SK-N-SH (cell line): Measurements from ENCODE around the gene INTU. TPM values are rescaled to one million over a fixed set of nuclear protein-coding genes. Genes with fewer than 3 reads are reported as not detected.

ENCODE experiments used
- CTCF ChIA-PET: fragments of 300-600, 350-600 bp; formaldehyde crosslinking; extraction: SDS; loops from one replicate; lab custom pipeline; 2021; lab: Yijun Ruan, JAX
- POLR2A ChIA-PET: fragments of 350-600 bp; sonication (Branson Sonifier 250); formaldehyde crosslinking; extraction: SDS; loops from one replicate; lab custom pipeline; 2020; ENCODE audit warnings: antibody characterized with exemption, inconsistent platforms; lab: Yijun Ruan, JAX
- DNase-seq: peaks from one replicate; pipeline ENCODE4 v3.0.0; 2012
- H2AFZ ChIP-seq: fragments of 200-600 bp; sonication (generic); 2 replicates; pipeline ENCODE4 v1.8.1; 2016; ENCODE audit warnings: antibody characterized with exemption, mild to moderate bottlenecking, low read depth
- H3F3A ChIP-seq: fragments of 200-600 bp; sonication (generic); replicated peaks from 2 replicates; pipeline ENCODE3; 2016; ENCODE audit warnings: antibody characterized with exemption, mild to moderate bottlenecking; ENCODE audit not compliant: insufficient read depth
- H3K27ac ChIP-seq, 2 experiments: fragments of 200-500 bp in 1 of 2; fragments of 200-600 bp in 1 of 2; sonication (Bioruptor generic) in 1 of 2; sonication (generic), shearing (Covaris generic) in 1 of 2; 2 replicates each; pipeline versions ENCODE4 v1.5.1 to v1.6.1; 2014 to 2016; ENCODE audit warnings: low read depth in 2 of 2, inconsistent platforms in 1 of 2, low read length in 1 of 2, mild to moderate bottlenecking in 1 of 2, mixed read lengths in 1 of 2
- H3K27me3 ChIP-seq: fragments of 200-600 bp; sonication (generic), shearing (Covaris generic); 2 replicates; pipeline ENCODE4 v1.6.1; 2016; ENCODE audit warnings: mixed run types; ENCODE audit not compliant: insufficient read depth
- H3K36me3 ChIP-seq, 2 experiments: fragments of 200-500 bp in 1 of 2; fragments of 200-600 bp in 1 of 2; sonication (Bioruptor generic) in 1 of 2; sonication (generic) in 1 of 2; replicated peaks in 1 of 2; 2 replicates each; pipeline versions ENCODE3 to v1.5.1; 2014 to 2016; ENCODE audit warnings: low read length in 1 of 2, mild to moderate bottlenecking in 1 of 2; ENCODE audit not compliant: insufficient read depth in 2 of 2, control insufficient read depth in 1 of 2
- H3K4me1 ChIP-seq, 2 experiments: fragments of 200-500 bp in 1 of 2; fragments of 200-600 bp in 1 of 2; sonication (Bioruptor generic) in 1 of 2; sonication (generic), shearing (Covaris generic) in 1 of 2; 2 replicates each; pipeline versions ENCODE4 v1.5.1 to v1.6.1; 2014 to 2016; ENCODE audit warnings: low read depth in 1 of 2, low read length in 1 of 2, mixed run types in 1 of 2; ENCODE audit not compliant: insufficient read depth in 2 of 2, control insufficient read depth in 1 of 2
- H3K4me2 ChIP-seq: fragments of 200-600 bp; sonication (generic), shearing (Covaris generic); 2 replicates; pipeline ENCODE4 v1.6.1; 2017; ENCODE audit warnings: mixed run types
- H3K4me3 ChIP-seq, 2 experiments: fragments of 200-500 bp in 1 of 2; fragments of 200-600 bp in 1 of 2; sonication (Bioruptor generic) in 1 of 2; sonication (generic), shearing (Covaris generic) in 1 of 2; 2 replicates each; pipeline versions ENCODE4 v1.5.1 to v1.8.1; 2014 to 2016; ENCODE audit warnings: low read depth in 2 of 2, inconsistent platforms in 1 of 2, low read length in 1 of 2, mild to moderate bottlenecking in 1 of 2, mixed read lengths in 1 of 2, moderate library complexity in 1 of 2
- H3K79me2 ChIP-seq: fragments of 200-600 bp; sonication (generic); 2 replicates; pipeline ENCODE4 v1.8.1; 2017; ENCODE audit warnings: mild to moderate bottlenecking; ENCODE audit not compliant: insufficient read depth
- H3K9ac ChIP-seq: fragments of 200-600 bp; sonication (generic); 2 replicates; pipeline ENCODE4 v1.6.1; 2017; ENCODE audit warnings: mixed run types
- H3K9me2 ChIP-seq: fragments of 200-600 bp; sonication (generic); 2 replicates; pipeline ENCODE4 v1.6.1; 2017; ENCODE audit warnings: mixed run types
- H3K9me3 ChIP-seq: fragments of 200-600 bp; sonication (generic); 2 replicates; pipeline ENCODE4 v1.6.1; 2017; ENCODE audit warnings: mixed run types, mild to moderate bottlenecking, moderate library complexity
- H4K20me1 ChIP-seq: fragments of 200-600 bp; sonication (generic); 2 replicates; pipeline ENCODE4 v1.6.1; 2017; ENCODE audit warnings: mild to moderate bottlenecking, mixed run types; ENCODE audit not compliant: insufficient read depth
- CHD2 ChIP-seq: fragments of 150-350 bp; IDR thresholded peaks from 2 replicates; pipeline ENCODE4 v1.6.1; 2018; ENCODE audit warnings: low read length; ENCODE audit not compliant: partially characterized antibody
- CTCF ChIP-seq: fragments of 200-600 bp; sonication (generic); IDR thresholded peaks from 2 replicates; pipeline ENCODE4 v1.6.1; 2017; ENCODE audit warnings: antibody characterized with exemption, mild to moderate bottlenecking, moderate library complexity
- ELF1 ChIP-seq: IDR thresholded peaks from 2 replicates; pipeline ENCODE4 v1.4.0; 2012
- EP300 ChIP-seq, 2 experiments: IDR thresholded peaks; 2 replicates each; pipeline versions ENCODE4 v1.4.0 to v1.6.1; 2012; ENCODE audit warnings: borderline replicate concordance in 1 of 2, low read depth in 1 of 2, low read length in 1 of 2
- EZH2phosphoT487 ChIP-seq: fragments of 200-600 bp; sonication (generic); IDR thresholded peaks from 2 replicates; pipeline ENCODE4 v1.6.1; 2017; ENCODE audit warnings: low read depth, mixed run types, mild to moderate bottlenecking, antibody characterized with exemption, moderate library complexity, borderline replicate concordance
- FOSL2 ChIP-seq: IDR thresholded peaks from 2 replicates; pipeline ENCODE4 v1.4.0; 2012; ENCODE audit warnings: low read depth, mild to moderate bottlenecking, moderate library complexity, borderline replicate concordance
- FOXJ3 ChIP-seq: sonication (generic); formaldehyde crosslinking; IDR thresholded peaks from 2 replicates; pipeline ENCODE4 v1.5.1; 2020; ENCODE audit warnings: mild to moderate bottlenecking, missing genetic modification reagents
- IRF3 ChIP-seq: fragments of 150-350 bp; IDR thresholded peaks from 2 replicates; pipeline ENCODE4 v1.6.1; 2016; ENCODE audit warnings: mild to moderate bottlenecking, low read depth, low read length
- MEF2A ChIP-seq: IDR thresholded peaks from 2 replicates; pipeline ENCODE4 v1.4.0; 2012; ENCODE audit warnings: low read depth, borderline replicate concordance
- MXI1 ChIP-seq: IDR thresholded peaks from 2 replicates; pipeline ENCODE4 v1.6.1; 2012; ENCODE audit warnings: mild to moderate bottlenecking, low read depth, low read length, improper control_type of control experiment
- NRF1 ChIP-seq: IDR thresholded peaks from 2 replicates; pipeline ENCODE4 v1.6.1; 2012; ENCODE audit warnings: low read depth, mild to moderate bottlenecking, low read length
- REST ChIP-seq: IDR thresholded peaks from 2 replicates; pipeline ENCODE4 v1.6.1; 2012; ENCODE audit warnings: mild to moderate bottlenecking, low read depth, low read length, moderate library complexity
- RXRA ChIP-seq: IDR thresholded peaks from 2 replicates; pipeline ENCODE4 v1.4.0; 2012; ENCODE audit warnings: low read depth, mild to moderate bottlenecking, borderline replicate concordance
- SMC3 ChIP-seq: IDR thresholded peaks from 2 replicates; pipeline ENCODE4 v1.6.1; 2012; ENCODE audit warnings: low read depth, low read length, improper control_type of control experiment
- TAF1 ChIP-seq: IDR thresholded peaks from 2 replicates; pipeline ENCODE4 v1.6.1; 2012; ENCODE audit warnings: low read depth, mild to moderate bottlenecking, low read length, moderate library complexity, borderline replicate concordance
- YY1 ChIP-seq: IDR thresholded peaks from 2 replicates; pipeline ENCODE4 v1.4.0; 2012; ENCODE audit warnings: low read depth, mild to moderate bottlenecking
- ZBTB33 ChIP-seq: IDR thresholded peaks from 2 replicates; pipeline ENCODE4 v1.4.0; 2012; ENCODE audit warnings: low read depth, borderline replicate concordance
- WGBS: methylation state at CpG from one replicate; pipeline ENCODE4 v1.1.6; 2017; ENCODE audit warnings: low lambda C conversion rate; 5-methylcytosine and 5-hydroxymethylcytosine counted together
- polyA plus RNA-seq, 3 experiments: library from polyadenylated mRNA; depleted of rRNA; stranded (reverse); fragments of >200 nt; gene quantifications; 2 replicates each; pipeline ENCODE4 v1.2.3, GENCODE V29; 2012
- TF ChIP-seq, protein P1 (sequence below): IDR thresholded peaks from 2 replicates; pipeline ENCODE4; 2012
- TF ChIP-seq, protein P2 (sequence below): IDR thresholded peaks from 2 replicates; pipeline ENCODE4 v1.4.0; 2012; ENCODE audit warnings: low read depth, borderline replicate concordance
- TF ChIP-seq, protein P3 (sequence below): IDR thresholded peaks from 2 replicates; pipeline ENCODE4 v1.4.0; 2012; ENCODE audit warnings: low read depth

INTU gene
- polyA plus RNA-seq, 1 of the 3 experiments (the other 2 are of a cell fraction), result 3.3 TPM

- Histone ChIP-seq H3K9ac (no peak overlapping the region), H3K27me3 (no peaks in the 10 kb centered on the region), H2AFZ (no peak overlapping the region), H3K9me3 (no peaks in the 10 kb centered on the region), H3K27ac (no peak overlapping the region), H4K20me1 (no peaks in the 10 kb centered on the region), H3K9me2 (no peaks in the 10 kb centered on the region), H3K36me3 (no peaks in the 10 kb centered on the region), H3K79me2 (no peaks in the 10 kb centered on the region), H3F3A (peaks cover 6% of the 10 kb centered on the region), H3K4me2 (no peak overlapping the region), H3K4me3 (no peak overlapping the region), H3K4me1 (no peaks in the 10 kb centered on the region; a peak in 2 of 4 replicates)
- 100% methylated on average over 4 of the region's 4 CpGs for WGBS
- CTCF ChIA-PET, result interaction anchor here (1.3 kb wide), 1 partner anchor 43 kb away, joined by 4 read pairs; no protein-coding TSS in a partner anchor
- no peak for TF ChIP-seq NRF1
- no peak for TF ChIP-seq EZH2phosphoT487
- TF ChIP-seq CTCF, result no peak
- no peak for TF ChIP-seq EP300 (IDR thresholded peaks at IDR 0.05; ENCODE audit: borderline replicate concordance in 1 of 2, low read depth in 1 of 2, low read length in 1 of 2)
- TF ChIP-seq ELF1, result no peak
- no peak for TF ChIP-seq FOXJ3 (CRISPR knock-in tag)
- TF ChIP-seq CHD2, result no peak
- TF ChIP-seq YY1, result no peak
- TF ChIP-seq, protein P1, sequence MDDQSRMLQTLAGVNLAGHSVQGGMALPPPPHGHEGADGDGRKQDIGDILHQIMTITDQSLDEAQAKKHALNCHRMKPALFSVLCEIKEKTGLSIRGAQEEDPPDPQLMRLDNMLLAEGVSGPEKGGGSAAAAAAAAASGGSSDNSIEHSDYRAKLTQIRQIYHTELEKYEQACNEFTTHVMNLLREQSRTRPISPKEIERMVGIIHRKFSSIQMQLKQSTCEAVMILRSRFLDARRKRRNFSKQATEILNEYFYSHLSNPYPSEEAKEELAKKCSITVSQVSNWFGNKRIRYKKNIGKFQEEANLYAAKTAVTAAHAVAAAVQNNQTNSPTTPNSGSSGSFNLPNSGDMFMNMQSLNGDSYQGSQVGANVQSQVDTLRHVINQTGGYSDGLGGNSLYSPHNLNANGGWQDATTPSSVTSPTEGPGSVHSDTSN, result no peak
- no peak for TF ChIP-seq FOSL2
- TF ChIP-seq MEF2A, result no peak
- TF ChIP-seq, protein P2, sequence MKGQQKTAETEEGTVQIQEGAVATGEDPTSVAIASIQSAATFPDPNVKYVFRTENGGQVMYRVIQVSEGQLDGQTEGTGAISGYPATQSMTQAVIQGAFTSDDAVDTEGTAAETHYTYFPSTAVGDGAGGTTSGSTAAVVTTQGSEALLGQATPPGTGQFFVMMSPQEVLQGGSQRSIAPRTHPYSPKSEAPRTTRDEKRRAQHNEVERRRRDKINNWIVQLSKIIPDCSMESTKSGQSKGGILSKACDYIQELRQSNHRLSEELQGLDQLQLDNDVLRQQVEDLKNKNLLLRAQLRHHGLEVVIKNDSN, result no peak
- TF ChIP-seq ZBTB33, result no peak
- TF ChIP-seq RXRA, result no peak
- no peak for TF ChIP-seq REST
- TF ChIP-seq, protein P3, sequence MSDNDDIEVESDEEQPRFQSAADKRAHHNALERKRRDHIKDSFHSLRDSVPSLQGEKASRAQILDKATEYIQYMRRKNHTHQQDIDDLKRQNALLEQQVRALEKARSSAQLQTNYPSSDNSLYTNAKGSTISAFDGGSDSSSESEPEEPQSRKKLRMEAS, result no peak
- TF ChIP-seq TAF1, result no peak
- no peak for TF ChIP-seq IRF3
- no peak for TF ChIP-seq SMC3
- no peak for TF ChIP-seq MXI1
- POLR2A ChIA-PET, result no interaction called here
- no peak for DNase-seq
Observed at GRCh38 chr4:127775843-127776242, 143.1 kb downstream of the INTU start.
